D721Med (cell line): ENCODE measurements around the gene GRIN2D.
"Not testable (repeated sequence)": the region's sequence is repeated elsewhere in the genome, so short reads cannot be mapped to it uniquely, and the experiment has no call there.

Experiments used
- DNase-seq: peaks from one replicate; pipeline ENCODE4 v3.0.0; 2011; ENCODE audit warnings: low spot score; ENCODE audit not compliant: insufficient read length
- FAIRE-seq: peaks from 2 replicates; lab custom pipeline; 2011; peaks lifted over from hg19 to GRCh38; lab: Jason Lieb, UNC
- TF ChIP-seq, protein P1 (sequence below): IDR thresholded peaks from 2 replicates; pipeline ENCODE4 v1.5.1; 2012; ENCODE audit warnings: mild to moderate bottlenecking, control low read depth; ENCODE audit not compliant: insufficient read depth; ENCODE audit errors: missing control alignments

GRIN2D gene

DNA sequence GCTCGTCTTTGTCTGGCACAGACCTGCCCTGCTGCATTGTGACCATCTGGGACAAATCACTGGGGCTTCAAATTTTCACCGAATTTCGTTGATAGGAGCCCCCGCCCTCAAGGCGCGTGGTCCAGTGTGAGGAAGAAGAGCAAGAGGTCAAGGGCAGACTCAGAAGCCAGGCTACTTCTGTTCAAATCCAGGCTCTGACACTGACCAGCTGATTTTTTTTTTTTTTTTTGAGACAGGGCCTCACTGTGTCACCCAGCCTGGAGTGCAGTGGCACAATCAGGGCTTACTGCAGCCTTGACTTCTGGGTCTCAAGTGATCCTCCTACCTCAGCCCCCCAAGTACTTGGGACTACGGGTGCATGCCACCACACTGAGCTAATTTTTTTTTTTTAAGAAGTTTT, 22.1 kb upstream of the GRIN2D start:
- DNase-seq (no peak), FAIRE-seq (no peak)
- TF ChIP-seq, protein P1, sequence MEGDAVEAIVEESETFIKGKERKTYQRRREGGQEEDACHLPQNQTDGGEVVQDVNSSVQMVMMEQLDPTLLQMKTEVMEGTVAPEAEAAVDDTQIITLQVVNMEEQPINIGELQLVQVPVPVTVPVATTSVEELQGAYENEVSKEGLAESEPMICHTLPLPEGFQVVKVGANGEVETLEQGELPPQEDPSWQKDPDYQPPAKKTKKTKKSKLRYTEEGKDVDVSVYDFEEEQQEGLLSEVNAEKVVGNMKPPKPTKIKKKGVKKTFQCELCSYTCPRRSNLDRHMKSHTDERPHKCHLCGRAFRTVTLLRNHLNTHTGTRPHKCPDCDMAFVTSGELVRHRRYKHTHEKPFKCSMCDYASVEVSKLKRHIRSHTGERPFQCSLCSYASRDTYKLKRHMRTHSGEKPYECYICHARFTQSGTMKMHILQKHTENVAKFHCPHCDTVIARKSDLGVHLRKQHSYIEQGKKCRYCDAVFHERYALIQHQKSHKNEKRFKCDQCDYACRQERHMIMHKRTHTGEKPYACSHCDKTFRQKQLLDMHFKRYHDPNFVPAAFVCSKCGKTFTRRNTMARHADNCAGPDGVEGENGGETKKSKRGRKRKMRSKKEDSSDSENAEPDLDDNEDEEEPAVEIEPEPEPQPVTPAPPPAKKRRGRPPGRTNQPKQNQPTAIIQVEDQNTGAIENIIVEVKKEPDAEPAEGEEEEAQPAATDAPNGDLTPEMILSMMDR = no peak

GRCh38 chr19:48371771-48372170, 21.7 kb upstream of the GRIN2D start:
- FAIRE-seq, DNase-seq: not testable (repeated sequence)

- DNase-seq (no peak), FAIRE-seq (no peak)
- TF ChIP-seq, protein P1 = no peak
These were observed 20.6 kb upstream of the GRIN2D start for GRCh38 chr19:48372904-48373303.

GRCh38 chr19:48373567-48373966, 19.9 kb upstream of the GRIN2D start:
- DNase-seq (no peak), FAIRE-seq (no peak)
- TF ChIP-seq, protein P1 = no peak

DNA sequence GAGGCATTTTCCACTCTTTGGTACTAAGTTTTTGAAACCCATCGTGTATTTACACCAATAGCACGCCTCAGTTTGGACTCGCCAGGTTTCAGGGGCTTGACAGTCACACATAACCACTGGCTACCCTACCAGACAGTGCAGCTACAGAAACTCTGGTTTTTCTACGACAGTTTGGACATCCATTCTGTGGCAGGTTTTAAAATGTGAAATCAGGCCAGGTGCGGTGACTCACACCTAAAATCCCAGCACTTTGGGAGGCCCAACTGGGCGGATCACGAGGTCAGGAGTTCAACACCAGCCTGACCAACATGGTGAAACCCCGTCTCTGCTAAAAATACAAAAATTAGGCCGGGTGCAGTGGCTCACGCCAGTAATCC, 15.3 kb upstream of the GRIN2D start:
- FAIRE-seq (no peak), DNase-seq (no peak)
- TF ChIP-seq, protein P1 = no peak

- TF ChIP-seq, protein P1 = no peak
- FAIRE-seq (no peak), DNase-seq (no peak)
These were observed 14.4 kb upstream of the GRIN2D start for GRCh38 chr19:48379058-48379457.

DNA sequence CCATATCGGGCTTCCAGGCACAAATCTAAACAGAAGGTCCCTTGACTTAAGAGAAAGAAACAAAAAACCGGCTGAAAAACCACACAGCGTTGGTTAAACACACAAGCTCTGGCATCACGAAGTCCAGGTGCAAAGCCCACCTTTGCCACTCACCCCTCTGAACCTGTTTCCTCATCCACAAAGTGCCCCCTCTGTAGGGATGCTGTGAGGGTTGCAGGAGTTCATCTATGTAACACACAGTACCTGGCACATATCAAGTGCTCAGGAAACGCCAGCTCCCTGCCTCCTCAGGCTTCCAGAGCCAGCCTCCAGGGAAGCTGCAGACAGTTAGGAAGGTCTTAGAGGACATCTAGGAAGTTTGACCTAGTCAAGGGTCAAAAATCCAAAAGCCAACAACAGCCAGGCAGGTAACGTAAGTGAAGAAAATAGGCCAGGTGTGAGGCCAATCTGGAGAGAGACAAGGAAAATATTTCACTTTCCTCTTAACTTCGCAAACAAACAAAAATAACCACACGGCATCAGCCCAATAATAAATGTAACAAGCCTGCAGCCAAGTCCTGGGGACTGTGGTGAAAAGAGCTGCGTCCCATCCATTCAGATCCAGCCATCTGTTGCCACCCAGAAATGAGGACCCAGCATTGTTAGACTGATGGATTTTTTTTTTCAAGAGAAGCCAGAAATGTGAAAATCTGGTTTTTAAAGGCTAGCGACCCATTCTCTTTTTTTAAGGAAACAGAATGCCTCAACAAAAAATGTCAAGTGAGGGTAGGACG, 12.1 kb upstream of the GRIN2D start:
- FAIRE-seq (no peak), DNase-seq (no peak)
- TF ChIP-seq, protein P1 = no peak
